Measurements from ENCODE around the gene NOL6.

Gene NOL6

GRCh38 chr9:33453286-33453860, 20.4 kb downstream of the NOL6 start:
- Histone ChIP-seq H3K36me3 (replicated peaks; ENCODE audit: insufficient read depth, low read length) (no peaks in the 10 kb centered on the region), H3K9me2 (replicated peaks; ENCODE audit: insufficient read depth, low read length) (no peaks in the 10 kb centered on the region), H3K9me3 (replicated peaks; ENCODE audit: insufficient read depth, low read length) (no peaks in the 10 kb centered on the region), H3K79me2 (ENCODE audit: low read length) (peaks cover 13% of the 10 kb centered on the region; the same call in 1 of the 2 replicates), H3K27me3 (replicated peaks; ENCODE audit: insufficient read depth, low read length) (no peaks in the 10 kb centered on the region), H3K4me2 (ENCODE audit: low read depth, low read length) (peak overlapping the region; percentile 30; the same call in 1 of the 2 replicates), H3K27ac (ENCODE audit: low read length) (peak overlapping the region; percentile 92), H3K4me3 (ENCODE audit: low read length) (no peak overlapping the region), H3K4me1 (ENCODE audit: low read length) (peaks cover 47% of the 10 kb centered on the region), H3K9ac (ENCODE audit: low read length) (peak overlapping the region; percentile 35; the same call in 1 of the 2 replicates), H3F3A (ENCODE audit: insufficient read depth, low read length) (peaks cover 52% of the 10 kb centered on the region), H2AFZ (ENCODE audit: low read length) (peak overlapping the region; percentile 51), H4K20me1 (ENCODE audit: insufficient read depth, low read length) (no peaks in the 10 kb centered on the region)
- no peak for DNase-seq
- TF ChIP-seq EZH2phosphoT487 (IDR thresholded peaks at IDR 0.05; ENCODE audit: low read length) (no peak), EZH2 (optimal IDR thresholded peaks at IDR 0.05; ENCODE audit: low read depth, low read length) (no peak)
- TF ChIP-seq, protein P1, sequence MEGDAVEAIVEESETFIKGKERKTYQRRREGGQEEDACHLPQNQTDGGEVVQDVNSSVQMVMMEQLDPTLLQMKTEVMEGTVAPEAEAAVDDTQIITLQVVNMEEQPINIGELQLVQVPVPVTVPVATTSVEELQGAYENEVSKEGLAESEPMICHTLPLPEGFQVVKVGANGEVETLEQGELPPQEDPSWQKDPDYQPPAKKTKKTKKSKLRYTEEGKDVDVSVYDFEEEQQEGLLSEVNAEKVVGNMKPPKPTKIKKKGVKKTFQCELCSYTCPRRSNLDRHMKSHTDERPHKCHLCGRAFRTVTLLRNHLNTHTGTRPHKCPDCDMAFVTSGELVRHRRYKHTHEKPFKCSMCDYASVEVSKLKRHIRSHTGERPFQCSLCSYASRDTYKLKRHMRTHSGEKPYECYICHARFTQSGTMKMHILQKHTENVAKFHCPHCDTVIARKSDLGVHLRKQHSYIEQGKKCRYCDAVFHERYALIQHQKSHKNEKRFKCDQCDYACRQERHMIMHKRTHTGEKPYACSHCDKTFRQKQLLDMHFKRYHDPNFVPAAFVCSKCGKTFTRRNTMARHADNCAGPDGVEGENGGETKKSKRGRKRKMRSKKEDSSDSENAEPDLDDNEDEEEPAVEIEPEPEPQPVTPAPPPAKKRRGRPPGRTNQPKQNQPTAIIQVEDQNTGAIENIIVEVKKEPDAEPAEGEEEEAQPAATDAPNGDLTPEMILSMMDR (IDR thresholded peaks at IDR 0.05; ENCODE audit: low read length), result no peak

GRCh38 chr9:33452828-33453271, 20.9 kb downstream of the NOL6 start:
- Histone ChIP-seq H3K36me3 (replicated peaks; ENCODE audit: insufficient read depth, low read length) (no peaks in the 10 kb centered on the region), H3K27ac (ENCODE audit: low read length) (peak overlapping the region; percentile 92; the same call in 1 of the 2 replicates), H3K9me2 (replicated peaks; ENCODE audit: insufficient read depth, low read length) (no peaks in the 10 kb centered on the region), H2AFZ (ENCODE audit: low read length) (peak overlapping the region; percentile 51), H3F3A (ENCODE audit: insufficient read depth, low read length) (peaks cover 49% of the 10 kb centered on the region), H3K4me2 (ENCODE audit: low read depth, low read length) (peak overlapping the region; percentile 30; the same call in 1 of the 2 replicates), H3K4me3 (ENCODE audit: low read length) (no peak overlapping the region), H3K9ac (ENCODE audit: low read length) (peak overlapping the region; percentile 35; the same call in 1 of the 2 replicates), H3K9me3 (replicated peaks; ENCODE audit: insufficient read depth, low read length) (no peaks in the 10 kb centered on the region), H3K79me2 (ENCODE audit: low read length) (peaks cover 17% of the 10 kb centered on the region; the same call in 1 of the 2 replicates), H3K27me3 (replicated peaks; ENCODE audit: insufficient read depth, low read length) (no peaks in the 10 kb centered on the region), H3K4me1 (ENCODE audit: low read length) (peaks cover 48% of the 10 kb centered on the region), H4K20me1 (ENCODE audit: insufficient read depth, low read length) (no peaks in the 10 kb centered on the region)
- no peak for TF ChIP-seq EZH2phosphoT487 (IDR thresholded peaks at IDR 0.05; ENCODE audit: low read length)
- TF ChIP-seq, protein P1 (IDR thresholded peaks at IDR 0.05; ENCODE audit: low read length), result peak; percentile 81
- no peak for DNase-seq

GRCh38 chr9:33450621-33451146, 23.0 kb downstream of the NOL6 start:
- no peaks in the 10 kb centered on the region for H3K9me3 ChIP-seq (replicated peaks; ENCODE audit: insufficient read depth, low read length)
- peaks cover 33% of the 10 kb centered on the region for H3K4me1 ChIP-seq (ENCODE audit: low read length)
- no peak overlapping the region for H3K27ac ChIP-seq (ENCODE audit: low read length)
- TF ChIP-seq EZH2phosphoT487 (IDR thresholded peaks at IDR 0.05; ENCODE audit: low read length) (no peak), EZH2 (optimal IDR thresholded peaks at IDR 0.05; ENCODE audit: low read depth, low read length) (no peak)
- TF ChIP-seq, protein P1 (IDR thresholded peaks at IDR 0.05; ENCODE audit: low read length), result no peak
- H3K36me3 ChIP-seq (replicated peaks; ENCODE audit: insufficient read depth, low read length), result no peaks in the 10 kb centered on the region
- no peak overlapping the region for H3K4me2 ChIP-seq (ENCODE audit: low read depth, low read length)
- peaks cover 20% of the 10 kb centered on the region for H3K79me2 ChIP-seq (ENCODE audit: low read length)
- H3F3A ChIP-seq (ENCODE audit: insufficient read depth, low read length), result peaks cover 47% of the 10 kb centered on the region
- no peaks in the 10 kb centered on the region for H3K27me3 ChIP-seq (replicated peaks; ENCODE audit: insufficient read depth, low read length)
- no peak overlapping the region for H3K4me3 ChIP-seq (ENCODE audit: low read length)
- no peaks in the 10 kb centered on the region for H4K20me1 ChIP-seq (ENCODE audit: insufficient read depth, low read length)
- no peak overlapping the region for H2AFZ ChIP-seq (ENCODE audit: low read length)
- no peak overlapping the region for H3K9ac ChIP-seq (ENCODE audit: low read length)
- DNase-seq, result no peak
- H3K9me2 ChIP-seq (replicated peaks; ENCODE audit: insufficient read depth, low read length), result no peaks in the 10 kb centered on the region
